Measurements from ENCODE around the gene GON4L.
"Not testable (repeated sequence)": the region's sequence is repeated elsewhere in the genome, so short reads cannot be mapped to it uniquely, and the experiment has no call there.

Gene GON4L

DNA sequence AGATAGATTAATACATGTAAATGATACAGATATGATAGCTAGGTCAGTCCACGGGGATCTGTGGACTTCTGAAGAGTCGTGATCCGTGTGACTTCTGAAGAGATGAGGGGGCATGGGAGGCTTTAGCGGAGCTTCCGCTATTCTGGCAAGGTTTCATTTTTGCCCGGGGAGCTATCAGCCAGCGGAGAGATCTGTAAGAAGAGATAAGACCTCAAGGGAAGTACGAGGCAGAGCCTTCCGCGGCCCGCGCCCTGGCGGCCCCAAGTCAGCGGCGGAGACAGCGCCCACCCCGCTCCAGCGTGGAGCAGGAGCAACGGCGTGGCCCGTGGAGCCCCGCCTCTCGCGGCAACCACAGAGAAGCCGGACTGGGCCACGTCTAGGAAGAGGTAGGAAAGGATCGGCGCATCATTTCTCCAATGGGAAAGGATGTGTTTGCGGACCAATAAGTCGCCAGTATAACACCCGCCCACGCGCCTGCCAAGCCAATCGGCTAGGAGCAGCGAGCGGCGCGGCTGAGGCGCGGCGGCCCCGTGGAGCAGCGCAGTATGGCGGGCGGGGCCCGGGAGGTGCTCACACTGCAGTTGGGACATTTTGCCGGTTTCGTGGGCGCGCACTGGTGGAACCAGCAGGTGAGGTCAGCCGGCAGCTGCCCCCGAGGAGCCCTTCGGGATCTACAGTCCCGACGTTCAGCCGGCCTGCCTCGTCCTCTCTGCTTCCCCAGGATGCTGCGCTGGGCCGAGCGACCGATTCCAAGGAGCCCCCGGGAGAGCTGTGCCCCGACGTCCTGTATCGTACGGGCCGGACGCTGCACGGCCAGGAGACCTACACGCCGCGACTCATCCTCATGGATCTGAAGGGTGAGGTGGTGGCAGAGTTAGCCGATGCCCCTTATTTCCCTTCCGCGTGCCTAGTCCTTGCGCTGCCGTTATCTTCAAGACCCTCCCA, 111.5 kb downstream of the GON4L start:
- DNase-seq: peak; percentile 80 to 93 (median 86)

DNA sequence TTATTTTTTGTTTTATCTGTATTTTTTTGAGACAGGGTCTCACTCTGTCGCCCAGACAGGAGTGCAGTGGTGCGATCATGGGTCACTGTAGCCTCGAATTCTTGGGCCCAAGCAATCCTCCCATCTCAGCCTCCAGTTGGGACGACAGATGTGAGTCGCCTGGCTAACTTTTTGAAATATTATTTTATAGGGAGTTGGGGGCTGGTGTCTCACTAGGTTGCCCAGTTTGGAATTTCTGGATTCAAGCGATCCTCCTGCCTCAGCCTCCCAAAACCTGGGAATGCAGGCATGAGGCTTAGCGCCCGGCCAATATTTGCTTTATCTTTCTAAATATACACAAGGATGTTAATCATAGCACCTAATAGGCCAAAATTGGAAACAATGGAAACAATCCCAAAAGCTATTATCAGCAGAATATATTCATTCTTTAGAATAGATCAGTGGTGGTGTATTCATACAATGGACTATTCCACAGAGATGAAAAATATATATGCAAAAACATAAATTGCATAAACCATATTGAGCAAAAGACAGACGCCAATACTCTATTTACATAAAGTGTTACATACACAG, 112.2 kb downstream of the GON4L start:
- no peak for DNase-seq

GRCh38 chr1:155741908-155742307, 115.1 kb downstream of the GON4L start:
- no peak for DNase-seq

- DNase-seq: no peak
Observed at GRCh38 chr1:155740995-155741394, 116.0 kb downstream of the GON4L start.

DNA sequence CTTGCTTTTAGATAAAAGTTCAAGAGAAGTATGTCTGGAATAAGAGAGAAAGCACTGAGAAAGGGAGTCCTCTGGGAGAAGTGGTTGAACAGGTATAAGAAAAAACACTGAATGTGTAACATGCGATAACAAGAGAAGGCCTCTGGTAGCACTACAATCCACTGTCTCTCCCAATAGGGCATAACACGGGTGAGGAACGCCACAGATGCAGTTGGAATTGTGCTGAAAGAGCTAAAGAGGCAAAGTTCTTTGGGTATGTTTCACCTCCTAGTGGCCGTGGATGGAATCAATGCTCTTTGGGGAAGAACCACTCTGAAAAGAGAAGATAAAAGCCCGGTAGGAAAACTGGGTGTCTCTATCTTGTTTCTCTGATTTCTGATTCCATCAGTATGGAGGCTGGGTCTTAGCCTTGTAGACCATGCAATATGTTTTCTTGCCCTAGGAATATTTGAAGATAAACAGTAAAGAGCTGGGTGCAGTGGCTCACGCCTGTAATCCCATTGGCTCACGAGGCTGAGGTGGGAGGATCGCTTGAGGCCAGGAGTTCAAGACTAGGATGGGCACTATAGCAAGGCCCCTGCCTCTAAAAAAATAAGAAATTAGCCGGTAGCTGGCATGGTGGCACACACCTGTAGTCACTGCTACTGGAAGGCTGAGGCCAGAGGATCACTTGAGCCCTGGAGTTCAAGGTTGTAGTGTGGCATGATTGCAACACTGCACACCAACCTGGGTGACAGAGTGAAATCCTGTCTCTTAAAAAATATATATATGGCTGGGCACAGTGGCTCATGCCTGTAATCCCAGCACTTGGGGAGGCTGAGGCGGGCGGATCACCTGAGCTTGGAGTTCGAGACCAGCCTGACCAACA, 127.7 kb downstream of the GON4L start:
- DNase-seq: no peak

- DNase-seq: no peak
Observed at GRCh38 chr1:155725142-155725541, 131.9 kb downstream of the GON4L start.

DNA sequence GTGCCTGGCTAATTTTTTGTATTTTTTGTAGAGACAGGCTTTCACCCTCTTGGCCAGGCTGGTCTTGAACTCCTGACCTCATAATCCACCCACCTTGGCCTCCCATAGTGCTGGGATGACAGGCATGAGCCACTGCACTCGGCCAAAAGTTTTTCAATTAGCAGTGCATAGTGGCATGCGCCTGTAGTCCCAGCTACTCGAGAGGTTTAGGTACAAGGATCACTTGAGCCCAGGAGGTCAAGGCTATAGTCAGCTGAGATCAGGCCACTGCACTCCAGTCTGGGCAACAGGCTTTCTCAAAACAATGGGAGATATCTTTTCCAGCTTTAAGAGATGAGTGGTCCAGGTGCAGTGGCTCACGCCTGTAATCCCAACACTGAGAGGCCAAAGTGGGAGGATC, 137.3 kb downstream of the GON4L start:
- no peak for DNase-seq

DNA sequence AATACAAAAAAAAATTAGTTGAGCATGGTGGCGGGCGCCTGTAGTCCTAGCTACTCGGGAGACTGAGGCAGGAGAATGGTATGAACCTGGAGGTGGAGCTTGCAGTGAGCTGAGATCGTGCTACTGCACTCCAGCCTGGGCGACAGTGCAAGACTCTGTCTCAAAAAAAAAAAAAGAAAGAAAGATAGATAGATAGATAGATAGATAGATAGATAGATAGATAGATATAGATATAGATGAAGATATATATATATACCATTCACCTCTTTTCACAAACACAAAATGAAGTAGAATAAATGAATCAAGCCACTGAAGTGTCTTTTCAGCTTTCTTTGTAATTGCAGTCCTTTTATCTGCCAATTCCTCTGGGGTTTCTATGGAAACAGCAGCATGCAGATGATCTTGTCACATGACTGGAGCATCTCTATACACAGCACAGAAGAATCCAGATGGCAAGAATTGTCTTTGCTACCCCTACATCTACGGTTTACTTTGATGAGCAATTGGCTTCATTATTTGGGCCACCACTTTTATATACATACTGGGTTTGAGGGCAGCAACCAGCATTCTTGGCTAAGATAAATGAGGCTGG, 138.4 kb downstream of the GON4L start:
- not testable (repeated sequence) for DNase-seq

DNA sequence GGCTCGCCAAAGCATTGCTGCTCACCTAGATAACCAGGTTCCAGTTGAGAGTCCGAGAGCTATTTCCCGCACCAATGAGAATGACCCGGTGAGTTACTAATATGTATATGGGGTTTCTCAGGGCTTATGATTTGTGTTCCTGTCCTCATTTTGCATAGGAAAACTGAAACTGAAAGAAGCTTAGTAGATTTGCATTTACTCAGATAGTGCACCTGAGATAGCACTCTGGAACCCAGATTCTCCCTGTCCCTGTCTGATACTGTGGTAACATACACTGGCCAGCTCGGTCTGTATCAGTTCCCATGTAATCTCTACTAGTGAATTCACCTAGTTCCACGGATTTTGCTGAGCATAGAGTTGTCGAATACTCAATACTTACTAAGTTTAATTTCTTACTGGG, 140.0 kb downstream of the GON4L start:
- DNase-seq: no peak

GRCh38 chr1:155715777-155716176, 141.2 kb downstream of the GON4L start:
- no peak for DNase-seq

DNA sequence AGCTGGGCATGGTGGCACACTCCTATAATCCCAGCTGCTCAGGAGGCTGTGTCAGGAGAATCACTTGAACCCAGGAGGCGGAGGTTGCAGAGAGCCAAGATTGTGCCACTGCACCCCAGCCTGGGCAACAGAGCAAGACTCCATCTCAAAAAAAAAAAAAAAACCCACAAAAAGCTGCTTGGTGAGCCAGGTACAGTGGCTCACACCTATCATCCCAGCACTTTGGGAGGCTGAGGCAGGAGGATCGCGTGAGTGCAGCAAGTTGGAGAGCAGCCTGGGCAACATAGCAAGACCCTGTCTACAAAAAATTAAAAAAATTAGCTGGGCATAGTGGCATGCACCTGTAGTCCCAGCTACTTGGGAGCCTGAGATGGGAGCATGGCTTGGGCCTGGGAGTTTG, 142.0 kb downstream of the GON4L start:
- not testable (repeated sequence) for DNase-seq

GRCh38 chr1:155713075-155713474, 143.9 kb downstream of the GON4L start:
- no peak for DNase-seq

GRCh38 chr1:155712636-155713035, 144.4 kb downstream of the GON4L start:
- DNase-seq: not testable (repeated sequence)

DNA sequence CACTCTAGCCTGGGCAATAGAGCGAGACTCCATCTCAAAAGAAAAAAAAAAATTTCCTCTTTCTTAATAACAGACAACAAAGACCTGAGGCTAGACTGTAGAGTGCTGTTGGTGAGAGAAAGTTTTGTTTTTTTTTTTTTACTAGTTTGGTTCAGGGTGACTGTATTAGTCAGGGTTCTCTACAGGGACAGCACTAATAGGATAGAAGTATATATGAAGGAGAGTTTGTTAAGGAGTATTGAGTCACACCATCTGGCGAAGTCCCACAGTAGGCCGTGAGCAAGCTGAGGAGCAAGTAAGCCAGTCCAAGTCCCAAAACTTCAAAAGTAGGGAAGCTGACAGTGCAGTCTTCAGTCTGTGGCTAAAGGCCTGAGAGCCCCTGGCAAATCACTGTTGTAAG, 145.6 kb downstream of the GON4L start:
- DNase-seq: not testable (repeated sequence)

GRCh38 chr1:155709391-155709790, 147.6 kb downstream of the GON4L start:
- DNase-seq: no peak

GRCh38 chr1:155706139-155706538, 150.9 kb downstream of the GON4L start:
- no peak for DNase-seq

GRCh38 chr1:155704414-155704813, 152.6 kb downstream of the GON4L start:
- not testable (repeated sequence) for DNase-seq

DNA sequence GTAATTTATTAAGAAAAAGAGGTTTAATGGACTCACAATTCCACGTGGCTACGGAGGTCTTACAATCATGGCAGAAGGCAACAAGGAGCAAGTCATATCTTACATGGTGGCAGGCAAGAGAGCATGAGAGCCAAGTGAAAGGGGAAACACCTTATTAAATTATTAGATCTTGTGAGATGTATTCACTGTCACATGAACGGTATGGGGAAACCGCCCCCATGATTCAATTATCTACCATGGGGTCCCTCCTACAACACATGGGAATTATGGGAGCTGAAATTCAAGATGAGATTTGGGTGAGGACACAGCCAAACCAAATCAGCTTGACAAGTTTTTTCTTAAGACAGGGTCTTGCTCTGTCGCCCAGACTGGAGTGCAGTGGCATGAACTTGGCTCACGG, 153.8 kb downstream of the GON4L start:
- DNase-seq: no peak

DNA sequence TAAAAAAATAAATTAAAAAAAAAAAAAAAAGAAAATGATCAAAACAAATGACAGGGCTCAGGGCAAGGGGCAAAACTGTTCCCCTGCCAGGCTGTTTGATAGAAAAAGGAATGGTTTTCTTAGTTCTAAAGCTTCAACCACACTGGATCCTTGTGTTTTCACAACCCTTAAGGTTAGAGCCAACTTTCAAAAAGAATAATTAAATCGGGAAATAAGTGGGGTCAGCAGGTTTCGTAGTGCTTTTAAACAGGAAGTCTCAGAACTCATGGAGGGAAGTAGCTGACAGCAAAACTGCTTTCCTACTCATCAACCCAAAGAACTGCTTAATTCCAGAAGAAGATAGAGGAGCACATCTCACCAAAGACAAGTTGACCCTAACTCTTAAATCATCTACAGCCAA, 155.3 kb downstream of the GON4L start:
- DNase-seq: not testable (repeated sequence)
